Heart right ventricle (tissue), 16 donors: ENCODE results near the gene KLRC3. TPM values are rescaled to one million over a fixed set of nuclear protein-coding genes. Genes with fewer than 3 reads are reported as not detected.
A peak's percentile ranks its signal among the peaks of the same experiment; 100 is the strongest.

Source experiments
- ATAC-seq, 8 donors: fragments of 200-7000 bp; cut with Tn5 transposase; one replicate each; pipeline ENCODE4 v1.9.1; 2020; ENCODE audit warnings: mild to moderate bottlenecking in 8 of 8, moderate library complexity in 8 of 8, moderate number of reproducible peaks in 1 of 8
- DNase-seq, 2 donors: peaks; one replicate each; pipeline ENCODE4 v3.0.0-alpha.2; 2020
- H3K27ac ChIP-seq, 10 donors: fragments of 200-600 bp; sonication (generic) in 2 of 10; one replicate each; pipeline versions ENCODE4 v1.5.0 to v1.8.0; 2020 to 2022; ENCODE audit warnings: mild to moderate bottlenecking in 3 of 10
- H3K27me3 ChIP-seq, 7 donors: fragments of 200-600 bp; one replicate each; pipeline ENCODE4 v1.8.0; 2021 to 2022; ENCODE audit warnings: mild to moderate bottlenecking in 2 of 7
- H3K36me3 ChIP-seq, 9 donors: fragments of 200-600 bp; sonication (generic) in 1 of 9; one replicate each; pipeline versions ENCODE4 v1.5.0 to v1.8.0; 2020 to 2022; ENCODE audit warnings: mild to moderate bottlenecking in 2 of 9
- H3K4me1 ChIP-seq, 9 donors: fragments of 200-600 bp; sonication (generic) in 1 of 9; one replicate each; pipeline versions ENCODE4 v1.5.0 to v1.8.0; 2020 to 2022; ENCODE audit warnings: mild to moderate bottlenecking in 4 of 9
- H3K4me3 ChIP-seq, 10 donors: fragments of 200-600 bp; sonication (generic) in 2 of 10; one replicate each; pipeline versions ENCODE4 v1.5.0 to v1.8.0; 2020 to 2022; ENCODE audit warnings: mild to moderate bottlenecking in 7 of 10, moderate library complexity in 2 of 10
- H3K9me3 ChIP-seq, 11 donors: fragments of 200-600 bp in 10 of 11; sonication (generic) in 2 of 11; one replicate each; pipeline versions ENCODE4 v1.5.0 to v1.8.0; 2013 to 2022; ENCODE audit warnings: mild to moderate bottlenecking in 2 of 11, control low read depth in 1 of 11, moderate library complexity in 1 of 11
- WGBS, 2 donors: extraction: QIAGEN DNeasy Blood & Tissue Kit; methylation state at CpG; one replicate each; pipeline ENCODE4 v1.1.7; 2013; ENCODE audit warnings: inconsistent platforms in 1 of 2; 5-methylcytosine and 5-hydroxymethylcytosine counted together
- intact Hi-C, 10 donors: fragments of 100-400 bp; cut with DNase I; formaldehyde crosslinking; loops; one replicate each; pipeline versions ENCODE4 v1.11.1 to v1.14.2; 2022
- polyA plus RNA-seq, 2 donors: library from polyadenylated mRNA; stranded (reverse); fragments of 200-250 nt; gene quantifications; one replicate each; pipeline ENCODE4 v1.2.3, GENCODE V29; 2013
- total RNA-seq, 10 donors: library from RNA; stranded (reverse); fragmentation: NEBNext Ultra II Directional in 3 of 10; extraction: Animal tissue kit (Norgen Biotek cat#: 25700) in 3 of 10; gene quantifications; one replicate each; pipeline versions ENCODE4 v1.2.1 to v1.2.4, GENCODE V29; 2021 to 2023
- TF ChIP-seq, protein P1 (sequence below), 9 donors: fragments of 200-600 bp; sonication (generic) in 2 of 9; IDR thresholded peaks; one replicate each; pipeline versions ENCODE4 v1.5.0 to v1.8.0; 2021 to 2022; ENCODE audit warnings: antibody characterized with exemption in 9 of 9, mild to moderate bottlenecking in 5 of 9, moderate library complexity in 1 of 9
- donor health status: Arrhythmogenic right ventricular cardiomyopathy.
- donor health status: ischemic (EF 13 %, LVEDD 7.1; RV severe dilation, severe dysfunction).
- donor health status: healthy with polysubstance abuse.
- donor health status: DM: no; HTN: yes; CAD: no.
- donor health status: DM: no; HTN: no; CAD: no.
- donor health status: ischemic (EF 25% LVEDD 6.9; RV normal size, moderate dysfunction).
- donor health status: ischemic (EF 25% LVEDD 5.7; RV mildly dilated, moderate dysfunction).
- donor health status: healthy.
- donor health status: DM: yes; HTN: yes; CAD: no.
- donor health status: Ischemic cardiomyopathy.
- donor health status: ischemic (EF 35%, LVEDD 5.7; RV mildly dilated, moderate dysfunction).
- donor health status: nonischemic (EF 11% LVEDD 7.7; RV severe dilation, severe dysfunction).
- donor health status: DM: yes; HTN: yes; CAD: no.
- donor health status: PGD.
- donor health status: ischemic (EF 29% LVEDD 5.4; RV normal size, mild dysfunction).
- donor health status: nonischemic (EF 23%, LVEDD 6.1; RV moderate dilation, normal function).

The KLRC3 gene
- total and polyA plus RNA-seq, 12 donors = 0.07 to 0.62 TPM; not detected in 10

DNA sequence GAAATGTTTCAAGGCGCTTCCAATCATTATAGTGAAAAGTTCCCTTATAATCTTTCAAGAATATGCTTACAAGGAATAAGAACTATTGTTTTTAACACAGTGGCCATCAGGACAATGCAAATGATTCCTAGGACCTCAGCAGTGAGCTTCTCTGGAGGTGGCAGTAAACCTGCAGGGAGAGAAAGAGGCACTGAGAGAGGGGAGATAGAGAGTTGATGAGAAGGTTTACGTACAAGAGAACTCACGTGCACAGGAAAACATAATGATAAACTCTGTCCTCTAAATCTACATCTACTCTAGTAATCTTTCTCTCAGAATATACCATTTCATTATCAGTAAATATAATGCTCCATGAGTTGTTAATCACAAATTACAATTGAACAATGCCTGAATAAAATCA lies 11.6 kb downstream of the KLRC3 start:
- TF ChIP-seq, protein P1, sequence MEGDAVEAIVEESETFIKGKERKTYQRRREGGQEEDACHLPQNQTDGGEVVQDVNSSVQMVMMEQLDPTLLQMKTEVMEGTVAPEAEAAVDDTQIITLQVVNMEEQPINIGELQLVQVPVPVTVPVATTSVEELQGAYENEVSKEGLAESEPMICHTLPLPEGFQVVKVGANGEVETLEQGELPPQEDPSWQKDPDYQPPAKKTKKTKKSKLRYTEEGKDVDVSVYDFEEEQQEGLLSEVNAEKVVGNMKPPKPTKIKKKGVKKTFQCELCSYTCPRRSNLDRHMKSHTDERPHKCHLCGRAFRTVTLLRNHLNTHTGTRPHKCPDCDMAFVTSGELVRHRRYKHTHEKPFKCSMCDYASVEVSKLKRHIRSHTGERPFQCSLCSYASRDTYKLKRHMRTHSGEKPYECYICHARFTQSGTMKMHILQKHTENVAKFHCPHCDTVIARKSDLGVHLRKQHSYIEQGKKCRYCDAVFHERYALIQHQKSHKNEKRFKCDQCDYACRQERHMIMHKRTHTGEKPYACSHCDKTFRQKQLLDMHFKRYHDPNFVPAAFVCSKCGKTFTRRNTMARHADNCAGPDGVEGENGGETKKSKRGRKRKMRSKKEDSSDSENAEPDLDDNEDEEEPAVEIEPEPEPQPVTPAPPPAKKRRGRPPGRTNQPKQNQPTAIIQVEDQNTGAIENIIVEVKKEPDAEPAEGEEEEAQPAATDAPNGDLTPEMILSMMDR (IDR thresholded peaks at IDR 0.05) = no peak
- peaks cover 0 to 9% (median 0%) of the 10 kb centered on the region in 9 donors for H3K4me1 ChIP-seq
- peak overlapping the region in 1 of 10 donors; percentile 14 for H3K27ac ChIP-seq
- intact Hi-C loops = loop anchor here in 1 of 10 donors (5.0 kb wide), 1 partner anchor 77 kb away; no protein-coding TSS in a partner anchor
- H3K27me3 ChIP-seq = peaks cover 0 to 14% (median 0%) of the 10 kb centered on the region in 7 donors
- peaks cover 0 to 10% (median 6%) of the 10 kb centered on the region in 11 donors for H3K9me3 ChIP-seq
- no peak for ATAC-seq
- H3K4me3 ChIP-seq = no peak overlapping the region
- WGBS, 2 donors = 25 to 55% methylated on average over 3 of the region's 3 CpGs
- no peak for DNase-seq
- H3K36me3 ChIP-seq = no peaks in the 10 kb centered on the region

GRCh38 chr12:10406725-10407124 lies 13.7 kb downstream of the KLRC3 start:
- no peaks in the 10 kb centered on the region for H3K36me3 ChIP-seq
- WGBS, 2 donors = 67 to 68% methylated on average over 4 of the region's 4 CpGs
- DNase-seq (peak in 1 of 2 donors; percentile 9), ATAC-seq (peak in 4 of 8 donors; percentile 37 to 59 (median 48))
- peak overlapping the region in 1 of 10 donors; percentile 19 for H3K27ac ChIP-seq
- intact Hi-C loops = loop anchor here in 1 of 10 donors (5.0 kb wide), 1 partner anchor 74 kb away; no protein-coding TSS in a partner anchor
- H3K4me1 ChIP-seq = peaks cover 0 to 9% (median 0%) of the 10 kb centered on the region in 9 donors
- H3K27me3 ChIP-seq = peaks cover 0 to 11% (median 0%) of the 10 kb centered on the region in 7 donors
- peak overlapping the region in 1 of 10 donors; percentile 10 for H3K4me3 ChIP-seq
- H3K9me3 ChIP-seq = peaks cover 0 to 10% (median 6%) of the 10 kb centered on the region in 11 donors
- TF ChIP-seq, protein P1 (IDR thresholded peaks at IDR 0.05) = no peak

DNA sequence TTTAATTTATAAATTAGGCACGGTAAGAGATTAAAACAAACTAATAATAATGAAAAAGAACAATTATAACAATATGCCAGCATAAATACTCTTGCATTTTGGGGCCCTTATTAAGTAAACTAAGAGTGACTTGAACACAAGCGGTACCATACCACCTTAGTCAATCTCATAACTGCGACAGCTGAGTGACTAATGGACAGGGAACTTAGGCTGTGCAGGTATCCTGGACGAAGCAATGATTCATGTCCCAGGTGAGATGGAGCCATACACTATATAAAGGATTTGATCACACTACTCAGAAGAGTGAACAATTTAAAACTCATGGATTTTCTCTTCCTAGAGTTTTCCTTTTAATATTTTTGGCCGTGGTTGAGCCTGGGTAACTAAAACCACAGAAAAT lies 15.1 kb downstream of the KLRC3 start:
- Histone ChIP-seq H3K4me1 (peaks cover 0 to 9% (median 0%) of the 10 kb centered on the region in 9 donors), H3K36me3 (no peaks in the 10 kb centered on the region), H3K27ac (no peak overlapping the region), H3K4me3 (no peak overlapping the region), H3K27me3 (no peaks in the 10 kb centered on the region), H3K9me3 (peaks cover 0 to 10% (median 6%) of the 10 kb centered on the region in 11 donors)
- TF ChIP-seq, protein P1 (IDR thresholded peaks at IDR 0.05) = no peak
- no peak for DNase-seq
- intact Hi-C loops = loop anchor here in 1 of 10 donors (5.0 kb wide), 1 partner anchor 73 kb away; no protein-coding TSS in a partner anchor
- no peak for ATAC-seq
- WGBS, 2 donors = 92% methylated on average over 5 of the region's 5 CpGs

DNA sequence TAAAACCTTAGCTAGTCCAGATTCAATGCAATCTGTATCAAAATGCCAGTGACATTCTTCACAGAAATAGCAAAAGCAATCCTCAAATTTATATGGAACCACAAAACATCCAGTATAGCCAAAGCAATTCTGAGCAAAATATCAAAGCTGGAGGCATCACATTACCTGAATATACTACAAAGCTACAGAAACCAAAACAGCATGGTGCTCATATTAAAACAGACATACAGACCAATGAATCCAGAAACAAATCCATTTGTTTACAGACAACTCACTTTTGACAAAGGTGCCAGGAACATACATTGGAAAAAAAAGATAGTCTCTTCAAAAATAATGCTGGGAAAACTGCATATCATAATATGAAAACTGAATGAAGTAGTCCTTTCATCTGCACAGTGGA lies 15.6 kb downstream of the KLRC3 start:
- intact Hi-C loops = loop anchor here in 1 of 10 donors (5.0 kb wide), 1 partner anchor 72 kb away; no protein-coding TSS in a partner anchor
- ATAC-seq (no peak), DNase-seq (no peak)
- TF ChIP-seq, protein P1 (IDR thresholded peaks at IDR 0.05) = no peak
- H3K4me3 ChIP-seq = no peak overlapping the region
- H3K9me3 ChIP-seq = peaks cover 0 to 10% (median 6%) of the 10 kb centered on the region in 11 donors
- H3K27me3 ChIP-seq = no peaks in the 10 kb centered on the region
- no peaks in the 10 kb centered on the region for H3K36me3 ChIP-seq
- H3K4me1 ChIP-seq = peaks cover 0 to 9% (median 0%) of the 10 kb centered on the region in 9 donors
- H3K27ac ChIP-seq = no peak overlapping the region
